HG02938 (cell line): ENCODE measurements around the gene PDK2.
A peak's percentile ranks its signal among the peaks of the same experiment; 100 is the strongest.

Source experiments
- ATAC-seq: cut with Tn5 transposase; IDR thresholded peaks from one replicate; pipeline ENCODE4 v1.9.1; 2021; ENCODE audit warnings: mild to moderate bottlenecking, moderate library complexity; ENCODE audit not compliant: unreplicated experiment

Gene PDK2

GRCh38 chr17:50148226-50149090 lies 53.3 kb downstream of the PDK2 start:
- ATAC-seq, result peak; percentile 31

- no peak for ATAC-seq
Measured at GRCh38 chr17:50149091-50149416, 53.9 kb downstream of the PDK2 start.

GRCh38 chr17:50149417-50150353 lies 54.5 kb downstream of the PDK2 start:
- ATAC-seq, result no peak

GRCh38 chr17:50150354-50151040 lies 55.3 kb downstream of the PDK2 start, which contains the start of gene PPP1R9B:
Gene PPP1R9B (minus strand): TSS chr17:50150677. CDS start chr17:50150513, 164 bp downstream.
- ATAC-seq, result peak; percentile 2

- peak; percentile 35 for ATAC-seq
Measured at GRCh38 chr17:50151041-50151936, 56.1 kb downstream of the PDK2 start.

GRCh38 chr17:50151937-50152547 lies 56.9 kb downstream of the PDK2 start:
- peak; percentile 30 for ATAC-seq

GRCh38 chr17:50152736-50153135 lies 57.6 kb downstream of the PDK2 start:
- no peak for ATAC-seq

GRCh38 chr17:50153650-50154575 lies 58.8 kb downstream of the PDK2 start:
- ATAC-seq, result no peak

- peak; percentile 36 for ATAC-seq
Measured at GRCh38 chr17:50154604-50155003, 59.5 kb downstream of the PDK2 start.

GRCh38 chr17:50155115-50155819 lies 60.1 kb downstream of the PDK2 start:
- no peak for ATAC-seq

- ATAC-seq, result no peak
Measured at GRCh38 chr17:50157891-50158290, 62.7 kb downstream of the PDK2 start.

GRCh38 chr17:50161023-50161910 lies 66.1 kb downstream of the PDK2 start:
- peak; percentile 69 for ATAC-seq
